K562 (cell line): ENCODE measurements around the gene LYAR. TPM values are rescaled to one million over a fixed set of nuclear protein-coding genes. Genes with fewer than 3 reads are reported as not detected.

Experiments used
- ARHGAP35 ChIP-seq: fragments of 450-650 bp; IDR thresholded peaks from 2 replicates; pipeline ENCODE4 v1.6.1; 2018; ENCODE audit not compliant: partially characterized antibody
- ARID3A ChIP-seq: IDR thresholded peaks from 2 replicates; pipeline ENCODE4 v1.6.1; 2012; ENCODE audit warnings: low read depth, low read length, improper control_type of control experiment, borderline replicate concordance
- CAMTA2 ChIP-seq: fragments of 250-450 bp; sonication (Bioruptor Pico); conservative IDR thresholded peaks from 2 replicates; pipeline ENCODE4 v1.5.1; 2022
- CHD2 ChIP-seq: IDR thresholded peaks from 2 replicates; pipeline ENCODE4 v1.6.1; 2011; ENCODE audit warnings: low read depth, low read length
- ELK3 ChIP-seq: fragments of 450-650 bp; formaldehyde crosslinking; IDR thresholded peaks from 2 replicates; pipeline ENCODE4 v1.4.0; 2020; ENCODE audit warnings: mild to moderate bottlenecking
- FOXP1 ChIP-seq: sonication (generic); formaldehyde crosslinking; IDR thresholded peaks from 2 replicates; pipeline ENCODE4 v1.8.0; 2022; ENCODE audit warnings: mild to moderate bottlenecking, missing genetic modification reagents
- GABPA ChIP-seq: fragments of 200-800 bp; sonication (Bioruptor generic); conservative IDR thresholded peaks from 2 replicates; pipeline ENCODE4 v1.6.1; 2016; ENCODE audit warnings: low read depth, missing genetic modification characterization, missing compliant biosample characterization
- HNRNPLL ChIP-seq: fragments of 200-400 bp; formaldehyde crosslinking; IDR thresholded peaks from 2 replicates; pipeline ENCODE4 v1.6.1; 2017; ENCODE audit warnings: low read length, low read depth, mild to moderate bottlenecking; ENCODE audit not compliant: poor library complexity, severe bottlenecking
- MAFK ChIP-seq: IDR thresholded peaks from 2 replicates; pipeline ENCODE4 v1.6.1; 2011; ENCODE audit warnings: low read length, improper control_type of control experiment
- MAX ChIP-seq: sonication (generic); formaldehyde crosslinking; IDR thresholded peaks from 2 replicates; pipeline ENCODE4 v1.9.0; 2022; ENCODE audit warnings: mild to moderate bottlenecking, missing genetic modification reagents
- MYBL2 ChIP-seq, 2 experiments: fragments of 450-650 bp in 1 of 2; sonication (generic) in 1 of 2; formaldehyde crosslinking in 1 of 2; IDR thresholded peaks; 2 replicates each; pipeline versions ENCODE4 v1.6.1 to v1.8.1; 2017 to 2022; ENCODE audit warnings: borderline replicate concordance in 1 of 2, inconsistent platforms in 1 of 2, low read depth in 1 of 2, mild to moderate bottlenecking in 1 of 2, missing genetic modification reagents in 1 of 2, moderate library complexity in 1 of 2
- MYNN ChIP-seq, 2 experiments: sonication (generic); formaldehyde crosslinking in 1 of 2; IDR thresholded peaks; 2 replicates each; pipeline versions ENCODE4 v1.5.0 to v1.6.1; 2016 to 2020; ENCODE audit warnings: antibody characterized with exemption in 1 of 2, missing genetic modification reagents in 1 of 2
- NFIC ChIP-seq: fragments of 450-650 bp; IDR thresholded peaks from 2 replicates; pipeline ENCODE4 v1.6.1; 2017; ENCODE audit warnings: mild to moderate bottlenecking, inconsistent platforms
- NUFIP1 ChIP-seq: fragments of 450-650 bp; IDR thresholded peaks from 2 replicates; pipeline ENCODE4 v1.6.1; 2018; ENCODE audit not compliant: partially characterized antibody
- PHF21A ChIP-seq: fragments of 450-650 bp; IDR thresholded peaks from 2 replicates; pipeline ENCODE4 v1.6.1; 2017; ENCODE audit warnings: low read depth, borderline replicate concordance
- PTBP1 ChIP-seq: fragments of 200-400 bp; formaldehyde crosslinking; IDR thresholded peaks from 2 replicates; pipeline ENCODE4 v1.6.1; 2017; ENCODE audit warnings: low read depth, low read length
- RBFOX2 ChIP-seq: fragments of 200-400 bp; formaldehyde crosslinking; IDR thresholded peaks from 2 replicates; pipeline ENCODE4 v1.6.1; 2017; ENCODE audit warnings: low read depth, mild to moderate bottlenecking, low read length, moderate library complexity
- SETDB1 ChIP-seq: IDR thresholded peaks from one replicate; pipeline ENCODE4 v1.6.1; 2012; ENCODE audit warnings: low read length, control low read depth, inconsistent platforms
- SRSF1 ChIP-seq: fragments of 200-400 bp; formaldehyde crosslinking; IDR thresholded peaks from 2 replicates; pipeline ENCODE4 v1.6.1; 2017; ENCODE audit warnings: mild to moderate bottlenecking, low read depth, low read length, moderate library complexity
- STAT5B ChIP-seq: fragments of 250-450 bp; sonication (Bioruptor Pico); IDR thresholded peaks from 2 replicates; pipeline ENCODE4 v1.8.0; 2021; ENCODE audit warnings: mild to moderate bottlenecking, inconsistent platforms
- TAL1 ChIP-seq: fragments of 450-650 bp; IDR thresholded peaks from 2 replicates; pipeline ENCODE4 v1.6.1; 2016; ENCODE audit warnings: mild to moderate bottlenecking
- ZEB2 ChIP-seq: fragments of 450-650 bp; IDR thresholded peaks from 2 replicates; pipeline ENCODE4 v1.6.1; 2016
- ZNF232 ChIP-seq: sonication (generic); formaldehyde crosslinking; IDR thresholded peaks from 2 replicates; pipeline ENCODE4 v1.8.0; 2022; ENCODE audit warnings: mild to moderate bottlenecking, missing genetic modification reagents
- ZNF277 ChIP-seq: fragments of 250-450 bp; sonication (Bioruptor Pico); IDR thresholded peaks from 2 replicates; pipeline ENCODE4 v1.8.0; 2022; ENCODE audit warnings: inconsistent platforms, mild to moderate bottlenecking, moderate library complexity, borderline replicate concordance
- ZNF583 ChIP-seq: fragments of 250-450 bp; sonication (Bioruptor Pico); IDR thresholded peaks from 2 replicates; pipeline ENCODE4 v1.4.0; 2020
- ZNF668 ChIP-seq: fragments of 250-450 bp; sonication (Bioruptor Pico); IDR thresholded peaks from 2 replicates; pipeline ENCODE4 v1.8.0; 2022; ENCODE audit warnings: mild to moderate bottlenecking, inconsistent platforms
- polyA plus RNA-seq, 8 experiments: library from polyadenylated mRNA; depleted of rRNA in 4 of 8; stranded (reverse) in 5 of 8; unstranded in 3 of 8; fragments of >200 nt; fragmentation: Nextera tagmentation in 2 of 8; fragmentation: Illumina TruSeq in 1 of 8; extraction: Ambion mirVana in 2 of 8; extraction: Trizol in 1 of 8; gene quantifications; 2 replicates each; pipeline versions ENCODE4 v1.2.1 to v1.2.3, GENCODE V29; 2011 to 2014; ENCODE audit warnings: inconsistent platforms in 1 of 8, missing spikeins in 1 of 8
- total RNA-seq, 7 experiments: library from RNA; depleted of rRNA in 6 of 7; stranded (reverse); fragments of >200 nt in 6 of 7; fragmentation: Illumina TruSeq in 2 of 7; extraction: Trizol in 2 of 7; gene quantifications; 2 replicates each; pipeline versions ENCODE4 v1.2.1 to v1.2.3, GENCODE V29; 2011 to 2021; ENCODE audit warnings: low replicate concordance in 1 of 7

The LYAR gene
- total and polyA plus RNA-seq, 9 of the 15 experiments (the other 6 are each of a cell fraction or from before 2014, with no cell fraction given) = 28.3 to 172 (median 127) TPM

GRCh38 chr4:4289941-4290850 lies at the start of gene LYAR, which contains the start of gene ZBTB49 (continued):
- TF ChIP-seq ZNF668 (CRISPR knock-in tag) = no peak
- TF ChIP-seq SETDB1 = peak; percentile 59
- no peak for TF ChIP-seq CAMTA2
- TF ChIP-seq GABPA (tag) = peak; percentile 93
- no peak for TF ChIP-seq ZNF277 (CRISPR knock-in tag)
- TF ChIP-seq ZEB2 = no peak
- TF ChIP-seq PHF21A = no peak
- no peak for TF ChIP-seq PTBP1
- no peak for TF ChIP-seq ARID3A
- no peak for TF ChIP-seq TAL1
- TF ChIP-seq NUFIP1 = no peak
- TF ChIP-seq ZNF583 (CRISPR knock-in tag) = no peak
- no peak for TF ChIP-seq MAFK
- peak; percentile 62 for TF ChIP-seq MYBL2 (IDR thresholded peaks at IDR 0.05; ENCODE audit: low read depth)
- no peak for TF ChIP-seq MYBL2 (CRISPR knock-in tag; IDR thresholded peaks at IDR 0.05; ENCODE audit: borderline replicate concordance)
- no peak for TF ChIP-seq ELK3 (CRISPR knock-in tag)
- TF ChIP-seq MAX (CRISPR knock-in tag) = peak; percentile 97
- peak; percentile 61 for TF ChIP-seq HNRNPLL
- TF ChIP-seq ARHGAP35 = no peak
- TF ChIP-seq STAT5B (CRISPR knock-in tag) = no peak
- peak; percentile 93 for TF ChIP-seq RBFOX2
- TF ChIP-seq NFIC = peak; percentile 34; the same call in 1 of the 2 replicates
- no peak for TF ChIP-seq ZNF232
- TF ChIP-seq CHD2 = no peak
- TF ChIP-seq SRSF1 = no peak
- no peak for TF ChIP-seq MYNN (IDR thresholded peaks at IDR 0.05)
- no peak for TF ChIP-seq MYNN (CRISPR knock-in tag; IDR thresholded peaks at IDR 0.05)
- TF ChIP-seq FOXP1 = peak; percentile 51; the same call in 1 of the 2 replicates
